GM12878 (cell line): ENCODE results near the gene EYA2. TPM values are rescaled to one million over a fixed set of nuclear protein-coding genes. Genes with fewer than 3 reads are reported as not detected.

Experiments used
- ATAC-seq: fragments of 200-7000 bp; cut with Tn5 transposase; 3 replicates; pipeline ENCODE4 v1.9.1; 2020; ENCODE audit warnings: mild to moderate bottlenecking, moderate library complexity
- BruUV-seq: library from RNA; stranded (reverse); fragments of 400-500 nt; replicated peaks from 2 replicates; lab custom pipeline; 2021; lab: Mats Ljungman, UMichigan
- CTCF ChIA-PET: fragments of 300-600 bp; sonication (Branson Sonifier 250); formaldehyde crosslinking; extraction: SDS; loops from one replicate; lab custom pipeline; 2021; ENCODE audit warnings: inconsistent platforms; lab: Yijun Ruan, JAX
- POLR2A ChIA-PET: fragments of 350-600 bp; formaldehyde crosslinking; extraction: SDS; loops from one replicate; lab custom pipeline; 2021; ENCODE audit warnings: inconsistent platforms; lab: Charles Lee
- RAD21 ChIA-PET: fragments of 300-600 bp; sonication (Branson Sonifier 250); formaldehyde crosslinking; loops from one replicate; lab custom pipeline; 2023; ENCODE audit warnings: antibody characterized with exemption; ENCODE audit not compliant: unreplicated experiment; lab: Charles Lee
- SMC1A ChIA-PET: fragments of 300-600 bp; sonication (Branson Sonifier 250); formaldehyde crosslinking; loops from one replicate; lab custom pipeline; 2023; ENCODE audit not compliant: unreplicated experiment, uncharacterized antibody; lab: Charles Lee
- DNase-seq: peaks from one replicate; pipeline ENCODE4 v3.0.0-alpha.2; 2011; ENCODE audit warnings: low read depth, low spot score
- FAIRE-seq: peaks from 3 replicates; lab custom pipeline; 2011; peaks lifted over from hg19 to GRCh38; lab: Jason Lieb, UNC
- H2AFZ ChIP-seq: 2 replicates; pipeline ENCODE4 v1.6.0; 2011; ENCODE audit warnings: low read depth, low read length, control low read depth; ENCODE audit not compliant: control insufficient read depth
- H3K27ac ChIP-seq: 2 replicates; pipeline ENCODE4 v1.5.1; 2011; ENCODE audit warnings: control low read depth; ENCODE audit not compliant: control insufficient read depth, insufficient read depth
- H3K27me3 ChIP-seq, 2 experiments: replicated peaks in 1 of 2; 2 replicates each; pipeline versions ENCODE4 v1.6.0 to v1.6.1; 2011; ENCODE audit warnings: low read length in 1 of 2; ENCODE audit not compliant: control insufficient read depth in 2 of 2, insufficient read depth in 2 of 2
- H3K36me3 ChIP-seq, 2 experiments: 2 replicates each; pipeline ENCODE4 v1.5.1; 2011; ENCODE audit warnings: low read length in 1 of 2; ENCODE audit not compliant: control insufficient read depth in 2 of 2, insufficient read depth in 2 of 2
- H3K4me1 ChIP-seq: 2 replicates; pipeline ENCODE4 v1.6.1; 2011; ENCODE audit warnings: mild to moderate bottlenecking, low read length, moderate library complexity, mixed read lengths; ENCODE audit not compliant: control insufficient read depth, insufficient read depth
- H3K4me2 ChIP-seq: 2 replicates; pipeline ENCODE4 v1.6.0; 2011; ENCODE audit warnings: control low read depth; ENCODE audit not compliant: control insufficient read depth, insufficient read depth
- H3K4me3 ChIP-seq: fragments of 200-600 bp; sonication (generic); 2 replicates; pipeline ENCODE4 v1.5.1; 2016
- H3K79me2 ChIP-seq: 2 replicates; pipeline ENCODE4 v1.6.0; 2011; ENCODE audit warnings: low read length; ENCODE audit not compliant: control insufficient read depth, insufficient read depth
- H3K9ac ChIP-seq: 2 replicates; pipeline ENCODE4 v1.8.0; 2011; ENCODE audit warnings: low read length, control low read depth, mixed read lengths; ENCODE audit not compliant: control insufficient read depth, insufficient read depth
- H3K9me3 ChIP-seq: replicated peaks from 3 replicates; pipeline ENCODE4 v1.5.1; 2011; ENCODE audit warnings: mild to moderate bottlenecking, low read length; ENCODE audit not compliant: control insufficient read depth, insufficient read depth
- H4K20me1 ChIP-seq: 2 replicates; pipeline ENCODE4 v1.6.0; 2011; ENCODE audit not compliant: control insufficient read depth, insufficient read depth
- BCL3 ChIP-seq: IDR thresholded peaks from 2 replicates; pipeline ENCODE4 v1.6.1; 2011; ENCODE audit warnings: borderline replicate concordance, low read depth, mild to moderate bottlenecking, moderate library complexity, low read length; ENCODE audit not compliant: insufficient read depth, poor library complexity, severe bottlenecking
- CEBPZ ChIP-seq: fragments of 150-350 bp; IDR thresholded peaks from 2 replicates; pipeline ENCODE4 v1.6.1; 2016; ENCODE audit warnings: low read depth, low read length
- CHD2 ChIP-seq: IDR thresholded peaks from 2 replicates; pipeline ENCODE4 v1.6.1; 2011; ENCODE audit warnings: low read depth, low read length, improper control_type of control experiment, borderline replicate concordance
- MTA2 ChIP-seq: fragments of 450-650 bp; IDR thresholded peaks from 2 replicates; pipeline ENCODE4 v1.6.1; 2016; ENCODE audit warnings: low read depth, mild to moderate bottlenecking, moderate library complexity
- NR2F1 ChIP-seq: fragments of 450-650 bp; conservative IDR thresholded peaks from 2 replicates; pipeline ENCODE4 v1.6.1; 2017; ENCODE audit warnings: mild to moderate bottlenecking
- RB1 ChIP-seq: fragments of 450-650 bp; formaldehyde crosslinking; IDR thresholded peaks from 2 replicates; pipeline ENCODE4 v1.6.1; 2017; ENCODE audit warnings: mild to moderate bottlenecking, borderline replicate concordance
- SKIL ChIP-seq: fragments of 450-650 bp; IDR thresholded peaks from 2 replicates; pipeline ENCODE4 v1.6.1; 2017; ENCODE audit warnings: mild to moderate bottlenecking, low read depth, inconsistent platforms; ENCODE audit not compliant: poor library complexity, severe bottlenecking
- ZNF24 ChIP-seq: fragments of 450-650 bp; IDR thresholded peaks from 2 replicates; pipeline ENCODE4 v1.6.1; 2017; ENCODE audit warnings: antibody characterized with exemption, mild to moderate bottlenecking
- WGBS: methylation state at CpG from one replicate; pipeline ENCODE4 v1.1.6; 2016; ENCODE audit warnings: low lambda C conversion rate; ENCODE audit not compliant: insufficient replicate concordance, insufficient coverage; ENCODE audit errors: missing lambda C conversion rate; 5-methylcytosine and 5-hydroxymethylcytosine counted together
- in situ Hi-C: fragments of 300-500 bp; cut with MboI; formaldehyde crosslinking; loops from 9 replicates; pipeline ENCODE4 v1.14.3; 2018; ENCODE audit warnings: mixed read lengths
- intact Hi-C: fragments of 100-400 bp; cut with micrococcal nuclease; formaldehyde crosslinking; loops from one replicate; pipeline ENCODE4 v1.14.2; 2022; ENCODE audit not compliant: unreplicated experiment
- polyA plus RNA-seq, 11 experiments: library from polyadenylated mRNA; depleted of rRNA in 4 of 11; unstranded in 6 of 11; stranded (reverse) in 5 of 11; fragments of >200 nt; fragmentation: Nextera tagmentation in 4 of 11; fragmentation: Illumina TruSeq in 1 of 11; extraction: Ambion mirVana in 4 of 11; extraction: Trizol in 1 of 11; gene quantifications; 1 replicate in 1 of 11; 2 replicates in 10 of 11; pipeline versions ENCODE4 v1.2.1 to v1.2.3, GENCODE V29; 2011 to 2016; ENCODE audit warnings: inconsistent platforms in 2 of 11, missing spikeins in 2 of 11, low read depth in 1 of 11
- total RNA-seq, 4 experiments: library from RNA; depleted of rRNA in 3 of 4; stranded (reverse); fragments of >200 nt in 3 of 4; fragmentation: Illumina TruSeq in 1 of 4; extraction: Trizol in 1 of 4; gene quantifications; 2 replicates each; pipeline versions ENCODE4 v1.2.1 to v1.2.3, GENCODE V29; 2013 to 2021
- TF ChIP-seq, protein P1 (sequence below): fragments of 450-650 bp; IDR thresholded peaks from 2 replicates; pipeline ENCODE4 v1.6.1; 2018; ENCODE audit warnings: borderline replicate concordance, mild to moderate bottlenecking; ENCODE audit not compliant: partially characterized antibody

EYA2 gene
- total and polyA plus RNA-seq, 10 of the 15 experiments (the other 5 are each of a cell fraction or from before 2014, with no cell fraction given), result 0.20 TPM; not detected in 9

- TF ChIP-seq, protein P1, sequence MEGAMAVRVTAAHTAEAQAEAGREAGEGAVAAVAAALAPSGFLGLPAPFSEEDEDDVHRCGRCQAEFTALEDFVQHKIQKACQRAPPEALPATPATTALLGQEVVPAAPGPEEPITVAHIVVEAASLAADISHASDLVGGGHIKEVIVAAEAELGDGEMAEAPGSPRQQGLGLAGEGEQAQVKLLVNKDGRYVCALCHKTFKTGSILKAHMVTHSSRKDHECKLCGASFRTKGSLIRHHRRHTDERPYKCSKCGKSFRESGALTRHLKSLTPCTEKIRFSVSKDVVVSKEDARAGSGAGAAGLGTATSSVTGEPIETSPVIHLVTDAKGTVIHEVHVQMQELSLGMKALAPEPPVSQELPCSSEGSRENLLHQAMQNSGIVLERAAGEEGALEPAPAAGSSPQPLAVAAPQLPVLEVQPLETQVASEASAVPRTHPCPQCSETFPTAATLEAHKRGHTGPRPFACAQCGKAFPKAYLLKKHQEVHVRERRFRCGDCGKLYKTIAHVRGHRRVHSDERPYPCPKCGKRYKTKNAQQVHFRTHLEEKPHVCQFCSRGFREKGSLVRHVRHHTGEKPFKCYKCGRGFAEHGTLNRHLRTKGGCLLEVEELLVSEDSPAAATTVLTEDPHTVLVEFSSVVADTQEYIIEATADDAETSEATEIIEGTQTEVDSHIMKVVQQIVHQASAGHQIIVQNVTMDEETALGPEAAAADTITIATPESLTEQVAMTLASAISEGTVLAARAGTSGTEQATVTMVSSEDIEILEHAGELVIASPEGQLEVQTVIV, result no peak
- TF ChIP-seq SKIL, result no peak
Measured at GRCh38 chr20:46963758-46964617, 69.3 kb downstream of the EYA2 start (continued).

GRCh38 chr20:46964618-46965455 is 70.2 kb downstream of the EYA2 start:
- WGBS, result 62% methylated on average over 17 of the region's 17 CpGs
- H3K79me2 ChIP-seq, result no peaks in the 10 kb centered on the region
- no peak overlapping the region for H3K27ac ChIP-seq
- no peak overlapping the region for H3K4me2 ChIP-seq
- no peak for ATAC-seq
- FAIRE-seq, result no peak
- H3K9ac ChIP-seq, result no peak overlapping the region
- intact Hi-C loops (no loop called here), in situ Hi-C loops (no loop called here)
- no peaks in the 10 kb centered on the region for H3K4me1 ChIP-seq
- no peaks in the 10 kb centered on the region for H4K20me1 ChIP-seq
- H3K27me3 ChIP-seq, result no peaks in the 10 kb centered on the region; a peak in 1 of 4 replicates
- CTCF ChIA-PET, result no interaction called here
- no peak overlapping the region for H2AFZ ChIP-seq
- DNase-seq, result no peak
- RAD21 ChIA-PET, result no interaction called here
- no peak overlapping the region for H3K4me3 ChIP-seq
- no TSS peak for BruUV-seq
- POLR2A ChIA-PET, result interaction anchor here (0.6 kb wide), 1 partner anchor 396 kb away, joined by 3 read pairs; no protein-coding TSS in a partner anchor
- SMC1A ChIA-PET, result interaction anchor here (1.7 kb wide), 1 partner anchor 210 kb away, joined by 4 read pairs; no protein-coding TSS in a partner anchor
- H3K36me3 ChIP-seq, result no peaks in the 10 kb centered on the region
- no peaks in the 10 kb centered on the region for H3K9me3 ChIP-seq
- TF ChIP-seq NR2F1 (no peak), ZNF24 (no peak), MTA2 (no peak), RB1 (no peak), CHD2 (no peak), CEBPZ (no peak), BCL3 (no peak)
